H9 (cell line): ENCODE data around the gene RELL1. TPM values are rescaled to one million over a fixed set of nuclear protein-coding genes. Genes with fewer than 3 reads are reported as not detected.

Experiments
- DNase-seq: peaks from one replicate; pipeline ENCODE4 v3.0.0-alpha.2; 2017
- H2AFZ ChIP-seq: one replicate; pipeline ENCODE4 v1.6.1; 2013; ENCODE audit warnings: mild to moderate bottlenecking, low read length, control low read depth, moderate library complexity
- H2AK5ac ChIP-seq: 2 replicates; pipeline ENCODE4 v1.6.1; 2013; ENCODE audit warnings: low read length, control low read depth, mixed read lengths; ENCODE audit not compliant: insufficient read length
- H2BK120ac ChIP-seq: one replicate; pipeline ENCODE4 v1.6.1; 2013; ENCODE audit warnings: low read depth, mild to moderate bottlenecking, low read length, control low read depth, inconsistent platforms; ENCODE audit not compliant: poor library complexity, severe bottlenecking
- H2BK12ac ChIP-seq: 2 replicates; pipeline ENCODE4 v1.6.1; 2013; ENCODE audit warnings: low read length, control low read depth, mixed read lengths, low read depth; ENCODE audit not compliant: insufficient read length
- H2BK15ac ChIP-seq: 2 replicates; pipeline ENCODE4 v1.6.1; 2013; ENCODE audit warnings: low read depth, low read length, control low read depth
- H2BK20ac ChIP-seq: one replicate; pipeline ENCODE4 v1.6.1; 2013; ENCODE audit warnings: low read depth, mild to moderate bottlenecking, low read length, control low read depth, inconsistent platforms; ENCODE audit not compliant: poor library complexity, severe bottlenecking
- H2BK5ac ChIP-seq: 2 replicates; pipeline ENCODE4 v1.6.1; 2013; ENCODE audit warnings: low read length, control low read depth, mixed read lengths; ENCODE audit not compliant: insufficient read length
- H3K14ac ChIP-seq: 2 replicates; pipeline ENCODE4 v1.6.1; 2013; ENCODE audit warnings: low read length, control low read depth; ENCODE audit not compliant: insufficient read depth
- H3K18ac ChIP-seq: 2 replicates; pipeline ENCODE4 v1.6.1; 2013; ENCODE audit warnings: low read depth, mild to moderate bottlenecking, mixed read lengths, low read length, control low read depth; ENCODE audit not compliant: insufficient read length
- H3K23ac ChIP-seq: 2 replicates; pipeline ENCODE4 v1.6.1; 2013; ENCODE audit warnings: low read length, control low read depth, mixed read lengths, low read depth; ENCODE audit not compliant: insufficient read length
- H3K23me2 ChIP-seq: 2 replicates; pipeline ENCODE4 v1.6.1; 2013; ENCODE audit warnings: low read depth, mild to moderate bottlenecking, mixed read lengths, low read length, control low read depth; ENCODE audit not compliant: insufficient read length, poor library complexity, severe bottlenecking
- H3K27ac ChIP-seq: 2 replicates; pipeline ENCODE4 v1.5.1; 2013; ENCODE audit warnings: low read length, control low read depth, mixed read lengths, low read depth; ENCODE audit not compliant: insufficient read length
- H3K27me3 ChIP-seq: 2 replicates; pipeline ENCODE4 v1.6.1; 2013; ENCODE audit warnings: low read length, control low read depth, inconsistent platforms; ENCODE audit not compliant: insufficient read depth
- H3K4ac ChIP-seq: 2 replicates; pipeline ENCODE4 v1.6.1; 2013; ENCODE audit warnings: low read depth, mild to moderate bottlenecking, control low read depth, inconsistent platforms, low read length, moderate library complexity
- H3K4me1 ChIP-seq: 2 replicates; pipeline ENCODE4 v1.6.1; 2013; ENCODE audit warnings: low read length, control low read depth, inconsistent platforms; ENCODE audit not compliant: insufficient read depth
- H3K4me2 ChIP-seq: 2 replicates; pipeline ENCODE4 v1.6.1; 2013; ENCODE audit warnings: low read length, control low read depth, mixed read lengths; ENCODE audit not compliant: insufficient read length, insufficient read depth
- H3K56ac ChIP-seq: 2 replicates; pipeline ENCODE4 v1.6.1; 2013; ENCODE audit warnings: low read depth, mild to moderate bottlenecking, mixed read lengths, low read length, control low read depth; ENCODE audit not compliant: insufficient read length
- H3K79me1 ChIP-seq: 2 replicates; pipeline ENCODE4 v1.6.1; 2013; ENCODE audit warnings: low read depth, mild to moderate bottlenecking, moderate library complexity, low read length, control low read depth, inconsistent platforms; ENCODE audit not compliant: insufficient read depth, poor library complexity, severe bottlenecking
- H3K79me2 ChIP-seq: 2 replicates; pipeline ENCODE4 v1.6.1; 2013; ENCODE audit warnings: low read length, control low read depth, inconsistent platforms; ENCODE audit not compliant: insufficient read depth
- H3K9ac ChIP-seq: 2 replicates; pipeline ENCODE4 v1.6.1; 2013; ENCODE audit warnings: low read length, control low read depth, mixed read lengths; ENCODE audit not compliant: insufficient read length; ENCODE audit errors: extremely low read depth
- H3K9me3 ChIP-seq: one replicate; pipeline ENCODE4 v1.6.1; 2013; ENCODE audit warnings: low read depth, low read length, inconsistent platforms; ENCODE audit not compliant: control insufficient read depth
- H3T11ph ChIP-seq: one replicate; pipeline ENCODE4 v1.6.1; 2013; ENCODE audit warnings: mild to moderate bottlenecking, low read length, control low read depth, inconsistent platforms
- H4K20me1 ChIP-seq: one replicate; pipeline ENCODE4 v1.6.1; 2013; ENCODE audit not compliant: control insufficient read depth, insufficient read length, insufficient read depth
- H4K5ac ChIP-seq: 2 replicates; pipeline ENCODE4 v1.6.1; 2013; ENCODE audit warnings: low read depth, mild to moderate bottlenecking, mixed read lengths, low read length, control low read depth; ENCODE audit not compliant: insufficient read length
- H4K8ac ChIP-seq: replicated peaks from 2 replicates; pipeline ENCODE4 v1.6.1; 2013; ENCODE audit warnings: low read length, control low read depth, mixed read lengths, low read depth; ENCODE audit not compliant: insufficient read length
- H4K91ac ChIP-seq: 2 replicates; pipeline ENCODE4 v1.6.1; 2013; ENCODE audit warnings: low read depth, mild to moderate bottlenecking, moderate library complexity, mixed read lengths, low read length, control low read depth; ENCODE audit not compliant: insufficient read length
- H3K27ac Mint-ChIP-seq, 3 experiments: 2 replicates in 2 of 3; 3 replicates in 1 of 3; pipeline ENCODE4 v1.8.0; 2020 to 2021; ENCODE audit warnings: mixed read lengths in 3 of 3, mild to moderate bottlenecking in 1 of 3, moderate library complexity in 1 of 3
- H3K27me3 Mint-ChIP-seq: 2 replicates; pipeline ENCODE4 v1.8.0; 2021; ENCODE audit warnings: low read depth, mild to moderate bottlenecking, moderate library complexity, mixed read lengths
- H3K36me3 Mint-ChIP-seq, 3 experiments: 2 replicates in 2 of 3; 3 replicates in 1 of 3; pipeline ENCODE4 v1.8.0; 2020 to 2021; ENCODE audit warnings: low read depth in 3 of 3, mixed read lengths in 3 of 3; ENCODE audit not compliant: insufficient read depth in 1 of 3
- H3K4me1 Mint-ChIP-seq, 2 experiments: 2 replicates each; pipeline ENCODE4 v1.8.0; 2020; ENCODE audit warnings: mixed read lengths in 2 of 2
- H3K4me3 Mint-ChIP-seq, 2 experiments: 2 replicates in 1 of 2; 3 replicates in 1 of 2; pipeline ENCODE4 v1.8.0; 2020 to 2021; ENCODE audit warnings: mild to moderate bottlenecking in 2 of 2, mixed read lengths in 2 of 2, moderate library complexity in 1 of 2
- H3K9me3 Mint-ChIP-seq, 2 experiments: 2 replicates in 1 of 2; 3 replicates in 1 of 2; pipeline ENCODE4 v1.8.0; 2020; ENCODE audit warnings: mild to moderate bottlenecking in 2 of 2, mixed read lengths in 2 of 2, moderate library complexity in 1 of 2
- CTCF ChIP-seq: fragments of 200-600 bp; sonication (generic); conservative IDR thresholded peaks from 3 replicates; pipeline ENCODE4 v1.8.0; 2021; ENCODE audit warnings: antibody characterized with exemption, mild to moderate bottlenecking
- WGBS: extraction: QIAGEN DNeasy Blood & Tissue Kit; methylation state at CpG from one replicate; pipeline ENCODE4 v1.1.7; 2013; ENCODE audit warnings: missing lambda C conversion rate, low lambda C conversion rate, mixed read lengths; ENCODE audit not compliant: insufficient read length; ENCODE audit errors: extremely low coverage; 5-methylcytosine and 5-hydroxymethylcytosine counted together
- total RNA-seq: library from RNA; stranded (reverse); gene quantifications from 2 replicates; pipeline ENCODE4 v1.2.1, GENCODE V29; 2021

The RELL1 gene
- total RNA-seq, 1 experiment from 2014 or later, result 10.8 TPM

GRCh38 chr4:37665333-37666320, 20.5 kb downstream of the RELL1 start:
- H2BK15ac ChIP-seq, result no peak overlapping the region
- Mint-ChIP-seq H3K36me3 (peaks cover 2 to 4% (median 3%) of the 10 kb centered on the region in 3 experiments; a peak in 5 of 7 replicates), H3K4me1 (peaks cover 45 to 52% of the 10 kb centered on the region in 2 experiments), H3K4me3 (no peak overlapping the region), H3K9me3 (peaks cover 2 to 5% of the 10 kb centered on the region in 2 experiments; a peak in 3 of 5 replicates), H3K27ac (no peak overlapping the region), H3K27me3 (peaks cover 18% of the 10 kb centered on the region)
- H4K20me1 ChIP-seq, result no peaks in the 10 kb centered on the region
- WGBS, result no CpG with 5 or more reads among the region's 10 CpGs
- no peak overlapping the region for H4K91ac ChIP-seq
- no peak overlapping the region for H3K56ac ChIP-seq
- no peak overlapping the region for H4K8ac ChIP-seq
- H3K18ac ChIP-seq, result no peak overlapping the region
- H3K79me2 ChIP-seq, result no peaks in the 10 kb centered on the region
- H3K9ac ChIP-seq, result no peak overlapping the region
- DNase-seq, result no peak
- no peak overlapping the region for H2AK5ac ChIP-seq
- H2BK5ac ChIP-seq, result no peak overlapping the region
- no peaks in the 10 kb centered on the region for H3K79me1 ChIP-seq
- H3K27me3 ChIP-seq, result no peaks in the 10 kb centered on the region
- no peaks in the 10 kb centered on the region for H3K23me2 ChIP-seq
- no peak overlapping the region for H3T11ph ChIP-seq
- H2AFZ ChIP-seq, result no peak overlapping the region
- TF ChIP-seq CTCF, result no peak
- no peaks in the 10 kb centered on the region for H3K9me3 ChIP-seq
- H2BK12ac ChIP-seq, result no peak overlapping the region
- H2BK120ac ChIP-seq, result no peak overlapping the region
- H3K14ac ChIP-seq, result no peak overlapping the region
- no peak overlapping the region for H3K23ac ChIP-seq
- no peak overlapping the region for H4K5ac ChIP-seq
- no peak overlapping the region for H3K4me2 ChIP-seq
- H3K27ac ChIP-seq, result no peak overlapping the region
- H3K4ac ChIP-seq, result no peak overlapping the region
- peaks cover 8% of the 10 kb centered on the region; the same call in 1 of the 2 replicates for H3K4me1 ChIP-seq
- H2BK20ac ChIP-seq, result no peak overlapping the region
